Fibroblast of lung (primary cell): ENCODE data around the gene CLCF1.

Source experiments
- EZH2 ChIP-seq: IDR thresholded peaks from 2 replicates; pipeline ENCODE4 v1.5.1; 2012; ENCODE audit warnings: low read length, control low read depth, mild to moderate bottlenecking; ENCODE audit errors: missing control alignments
- TF ChIP-seq, protein P1 (sequence below), 2 donors: IDR thresholded peaks in 1 of 2; conservative IDR thresholded peaks in 1 of 2; 1 replicate in 1 of 2; 2 replicates in 1 of 2; pipeline ENCODE4 v1.5.1; 2011 to 2012; ENCODE audit warnings: low read length in 2 of 2, control low read depth in 1 of 2, inconsistent platforms in 1 of 2, low read depth in 1 of 2, mild to moderate bottlenecking in 1 of 2

- no peak for TF ChIP-seq EZH2
- TF ChIP-seq, protein P1, sequence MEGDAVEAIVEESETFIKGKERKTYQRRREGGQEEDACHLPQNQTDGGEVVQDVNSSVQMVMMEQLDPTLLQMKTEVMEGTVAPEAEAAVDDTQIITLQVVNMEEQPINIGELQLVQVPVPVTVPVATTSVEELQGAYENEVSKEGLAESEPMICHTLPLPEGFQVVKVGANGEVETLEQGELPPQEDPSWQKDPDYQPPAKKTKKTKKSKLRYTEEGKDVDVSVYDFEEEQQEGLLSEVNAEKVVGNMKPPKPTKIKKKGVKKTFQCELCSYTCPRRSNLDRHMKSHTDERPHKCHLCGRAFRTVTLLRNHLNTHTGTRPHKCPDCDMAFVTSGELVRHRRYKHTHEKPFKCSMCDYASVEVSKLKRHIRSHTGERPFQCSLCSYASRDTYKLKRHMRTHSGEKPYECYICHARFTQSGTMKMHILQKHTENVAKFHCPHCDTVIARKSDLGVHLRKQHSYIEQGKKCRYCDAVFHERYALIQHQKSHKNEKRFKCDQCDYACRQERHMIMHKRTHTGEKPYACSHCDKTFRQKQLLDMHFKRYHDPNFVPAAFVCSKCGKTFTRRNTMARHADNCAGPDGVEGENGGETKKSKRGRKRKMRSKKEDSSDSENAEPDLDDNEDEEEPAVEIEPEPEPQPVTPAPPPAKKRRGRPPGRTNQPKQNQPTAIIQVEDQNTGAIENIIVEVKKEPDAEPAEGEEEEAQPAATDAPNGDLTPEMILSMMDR (conservative IDR thresholded peaks at IDR 0.05 in 1 of 2, IDR thresholded peaks at IDR 0.05 in 1 of 2; ENCODE audit: low read depth in 1 of 2, low read length in 2 of 2) = no peak
Observed at GRCh38 chr11:67420646-67421429, 47.4 kb upstream of the CLCF1 start.
